ENCODE results near the gene STK38. TPM values are rescaled to one million over a fixed set of nuclear protein-coding genes. Genes with fewer than 3 reads are reported as not detected.

Gene STK38
- total and polyA plus RNA-seq, 4 donors = 9.3 to 21.8 (median 12.3) TPM

- no peak overlapping the region for H3K27ac ChIP-seq (ENCODE audit: low read depth in 1 of 2, low read length in 2 of 2)
- no peaks in the 10 kb centered on the region for H3K9me3 ChIP-seq (ENCODE audit: control insufficient read depth in 4 of 4, low read length in 3 of 4)
- H3K36me3 ChIP-seq (ENCODE audit: control insufficient read depth in 4 of 4, insufficient read depth in 3 of 4, low read depth in 1 of 4, low read length in 3 of 4) = peaks cover 0 to 9% (median 7%) of the 10 kb centered on the region in 4 donors
- no peak overlapping the region for H3K4me3 ChIP-seq (ENCODE audit: low read depth in 1 of 3, low read length in 3 of 3)
- H3K27me3 ChIP-seq (ENCODE audit: control insufficient read depth in 4 of 4, insufficient read depth in 4 of 4, low read length in 3 of 4) = no peaks in the 10 kb centered on the region
- no peak overlapping the region for H3K9ac ChIP-seq (ENCODE audit: low read depth in 1 of 2, low read length in 2 of 2)
- TF ChIP-seq TAF1 (conservative IDR thresholded peaks at IDR 0.05) (no peak), FOXA1 (IDR thresholded peaks at IDR 0.05) (no peak), GABPA (IDR thresholded peaks at IDR 0.05 in 1 of 2, conservative IDR thresholded peaks at IDR 0.05 in 1 of 2) (no peak), SP1 (IDR thresholded peaks at IDR 0.05) (no peak), CTCF (IDR thresholded peaks at IDR 0.05; ENCODE audit: low read depth, low read length, missing input control) (no peak), NR2F2 (IDR thresholded peaks at IDR 0.05) (no peak), FOXA2 (IDR thresholded peaks at IDR 0.05) (no peak), MAX (IDR thresholded peaks at IDR 0.05) (no peak), HNF4A (conservative IDR thresholded peaks at IDR 0.05) (no peak)
- no peak for DNase-seq (ENCODE audit: low spot score)
- WGBS = 31% methylated on average over 2 of the region's 2 CpGs
- peaks cover 6 to 25% (median 20%) of the 10 kb centered on the region in 4 donors for H3K4me1 ChIP-seq (ENCODE audit: control insufficient read depth in 4 of 4, insufficient read depth in 4 of 4, low read length in 3 of 4)
These were observed 21.9 kb downstream of the STK38 start for GRCh38 chr6:36525346-36525745.

- H3K36me3 ChIP-seq (ENCODE audit: control insufficient read depth in 4 of 4, insufficient read depth in 3 of 4, low read depth in 1 of 4, low read length in 3 of 4) = peaks cover 0 to 10% (median 10%) of the 10 kb centered on the region in 4 donors
- H3K4me1 ChIP-seq (ENCODE audit: control insufficient read depth in 4 of 4, insufficient read depth in 4 of 4, low read length in 3 of 4) = peaks cover 6 to 25% (median 20%) of the 10 kb centered on the region in 4 donors
- peak overlapping the region in 1 of 2 donors; percentile 89 for H3K27ac ChIP-seq (ENCODE audit: low read depth in 1 of 2, low read length in 2 of 2)
- no peak overlapping the region for H3K9ac ChIP-seq (ENCODE audit: low read depth in 1 of 2, low read length in 2 of 2)
- TF ChIP-seq RXRA (IDR thresholded peaks at IDR 0.05) (no peak), FOXA1 (IDR thresholded peaks at IDR 0.05) (no peak), NR2F2 (IDR thresholded peaks at IDR 0.05) (no peak), HNF4A (conservative IDR thresholded peaks at IDR 0.05) (no peak), CTCF (IDR thresholded peaks at IDR 0.05; ENCODE audit: low read depth, low read length, missing input control) (no peak), ZBTB33 (IDR thresholded peaks at IDR 0.05) (no peak), HNF4G (IDR thresholded peaks at IDR 0.05) (no peak), FOXA2 (IDR thresholded peaks at IDR 0.05) (no peak), EGR1 (IDR thresholded peaks at IDR 0.05; ENCODE audit: low read depth in 2 of 2) (no peak)
- DNase-seq (ENCODE audit: low spot score) = no peak
- no peak overlapping the region for H3K4me3 ChIP-seq (ENCODE audit: low read depth in 1 of 3, low read length in 3 of 3)
- 87% methylated on average over 5 of the region's 5 CpGs for WGBS
- H3K9me3 ChIP-seq (ENCODE audit: control insufficient read depth in 4 of 4, low read length in 3 of 4) = no peaks in the 10 kb centered on the region
- no peaks in the 10 kb centered on the region for H3K27me3 ChIP-seq (ENCODE audit: control insufficient read depth in 4 of 4, insufficient read depth in 4 of 4, low read length in 3 of 4)
These were observed 22.4 kb downstream of the STK38 start for GRCh38 chr6:36524871-36525270.

Measured in liver (tissue), 9 donors.